Measurements from ENCODE around the gene NF1.

- TF ChIP-seq CTCF (IDR thresholded peaks at IDR 0.05; ENCODE audit: poor library complexity) (no peak), EZH2 (IDR thresholded peaks at IDR 0.05; ENCODE audit: borderline replicate concordance) (no peak)
Observed at GRCh38 chr17:31111183-31111582, 16.4 kb downstream of the NF1 start.
